Measurements from ENCODE around the gene CTNNA1. TPM values are rescaled to one million over a fixed set of nuclear protein-coding genes. Genes with fewer than 3 reads are reported as not detected.

CTNNA1 gene
- total RNA-seq, 1 experiment from 2014 or later = 392 TPM

- Mint-ChIP-seq H3K9me3 (ENCODE audit: unreplicated experiment) (no peaks in the 10 kb centered on the region), H3K4me1 (ENCODE audit: low read depth, unreplicated experiment) (peaks cover 6% of the 10 kb centered on the region), H3K27ac (ENCODE audit: unreplicated experiment) (no peak overlapping the region), H3K36me3 (ENCODE audit: insufficient read depth, unreplicated experiment) (peaks cover 74% of the 10 kb centered on the region), H3K4me3 (ENCODE audit: unreplicated experiment) (no peak overlapping the region), H3K27me3 (ENCODE audit: insufficient read depth, unreplicated experiment) (no peaks in the 10 kb centered on the region)
- Histone ChIP-seq H3K4me1 (peaks cover under 1% of the 10 kb centered on the region; the same call in 1 of the 2 replicates), H3K36me3 (ENCODE audit: control insufficient read depth, insufficient read depth, low read length) (peaks cover 13% of the 10 kb centered on the region), H3K27me3 (replicated peaks; ENCODE audit: control insufficient read depth, insufficient read depth, low read length) (no peaks in the 10 kb centered on the region), H3K9me3 (peaks cover 5% of the 10 kb centered on the region; the same call in 1 of the 2 replicates), H3K4me3 (ENCODE audit: low read depth, low read length) (no peak overlapping the region)
- no peak for DNase-seq
- no TSS peak for BruUV-seq (replicated peaks)
- ChIA-PET CTCF (interaction anchor here (0.6 kb wide), 1 partner anchor 245 kb away, joined by 4 read pairs; no protein-coding TSS in a partner anchor), POLR2A (no interaction called here)
- no peak for TF ChIP-seq CTCF (IDR thresholded peaks at IDR 0.05; ENCODE audit: insufficient read depth in 1 of 2, low read depth in 1 of 2, low read length in 1 of 2, severe bottlenecking in 1 of 2, unreplicated experiment in 1 of 2)
- intact Hi-C loops (cut with micrococcal nuclease; ENCODE audit: unreplicated experiment) = no loop called here
These were observed 136.8 kb downstream of the CTNNA1 start for GRCh38 chr5:138889994-138890393.

- POLR2A ChIA-PET = no interaction called here
- no peak overlapping the region for H3K4me3 ChIP-seq (ENCODE audit: low read depth, low read length)
- CTCF ChIA-PET = interaction anchor here (0.6 kb wide), 1 partner anchor 245 kb away, joined by 4 read pairs; no protein-coding TSS in a partner anchor
- H3K36me3 ChIP-seq (ENCODE audit: control insufficient read depth, insufficient read depth, low read length) = peaks cover 13% of the 10 kb centered on the region
- H3K27me3 ChIP-seq (replicated peaks; ENCODE audit: control insufficient read depth, insufficient read depth, low read length) = no peaks in the 10 kb centered on the region
- no peak for TF ChIP-seq CTCF (IDR thresholded peaks at IDR 0.05; ENCODE audit: insufficient read depth in 1 of 2, low read depth in 1 of 2, low read length in 1 of 2, severe bottlenecking in 1 of 2, unreplicated experiment in 1 of 2)
- peaks cover 78% of the 10 kb centered on the region for H3K36me3 Mint-ChIP-seq (ENCODE audit: insufficient read depth, unreplicated experiment)
- H3K4me1 Mint-ChIP-seq (ENCODE audit: low read depth, unreplicated experiment) = peaks cover 8% of the 10 kb centered on the region
- intact Hi-C loops (cut with micrococcal nuclease; ENCODE audit: unreplicated experiment) = no loop called here
- no peak for DNase-seq
- H3K9me3 ChIP-seq = peaks cover 5% of the 10 kb centered on the region; the same call in 1 of the 2 replicates
- H3K27me3 Mint-ChIP-seq (ENCODE audit: insufficient read depth, unreplicated experiment) = no peaks in the 10 kb centered on the region
- H3K27ac Mint-ChIP-seq (ENCODE audit: unreplicated experiment) = no peak overlapping the region
- no peaks in the 10 kb centered on the region for H3K9me3 Mint-ChIP-seq (ENCODE audit: unreplicated experiment)
- H3K4me1 ChIP-seq = no peaks in the 10 kb centered on the region
- BruUV-seq (replicated peaks) = no TSS peak
- H3K4me3 Mint-ChIP-seq (ENCODE audit: unreplicated experiment) = no peak overlapping the region
These were observed 137.4 kb downstream of the CTNNA1 start for GRCh38 chr5:138890644-138891043.

- Histone ChIP-seq H3K27me3 (replicated peaks; ENCODE audit: control insufficient read depth, insufficient read depth, low read length) (no peaks in the 10 kb centered on the region), H3K4me1 (no peaks in the 10 kb centered on the region), H3K4me3 (ENCODE audit: low read depth, low read length) (no peak overlapping the region), H3K36me3 (ENCODE audit: control insufficient read depth, insufficient read depth, low read length) (0 out of 2 replicates have a peak, but pooled peaks cover 2% of the 10 kb centered on the region), H3K9me3 (no peaks in the 10 kb centered on the region)
- ChIA-PET POLR2A (interaction anchor here (0.6 kb wide), 1 partner anchor 77 kb away, joined by 3 read pairs; no protein-coding TSS in a partner anchor), CTCF (no interaction called here)
- TF ChIP-seq CTCF (IDR thresholded peaks at IDR 0.05; ENCODE audit: insufficient read depth in 1 of 2, low read depth in 1 of 2, low read length in 1 of 2, severe bottlenecking in 1 of 2, unreplicated experiment in 1 of 2) = no peak
- no TSS peak for BruUV-seq (replicated peaks)
- Mint-ChIP-seq H3K36me3 (ENCODE audit: insufficient read depth, unreplicated experiment) (peaks cover 73% of the 10 kb centered on the region), H3K9me3 (ENCODE audit: unreplicated experiment) (no peaks in the 10 kb centered on the region), H3K27ac (ENCODE audit: unreplicated experiment) (no peak overlapping the region), H3K4me3 (ENCODE audit: unreplicated experiment) (no peak overlapping the region), H3K4me1 (ENCODE audit: low read depth, unreplicated experiment) (peaks cover 8% of the 10 kb centered on the region), H3K27me3 (ENCODE audit: insufficient read depth, unreplicated experiment) (no peaks in the 10 kb centered on the region)
- intact Hi-C loops (cut with micrococcal nuclease; ENCODE audit: unreplicated experiment) = no loop called here
- DNase-seq = no peak
These were observed 142.7 kb downstream of the CTNNA1 start for GRCh38 chr5:138895918-138896317.
